GM12878 (cell line): ENCODE measurements around the gene THNSL1. TPM values are rescaled to one million over a fixed set of nuclear protein-coding genes. Genes with fewer than 3 reads are reported as not detected.

Experiments used
- ATAC-seq: fragments of 200-7000 bp; cut with Tn5 transposase; 3 replicates; pipeline ENCODE4 v1.9.1; 2020; ENCODE audit warnings: mild to moderate bottlenecking, moderate library complexity
- BruUV-seq: library from RNA; stranded (reverse); fragments of 400-500 nt; replicated peaks from 2 replicates; lab custom pipeline; 2021; lab: Mats Ljungman, UMichigan
- CTCF ChIA-PET: fragments of 300-600 bp; sonication (Branson Sonifier 250); formaldehyde crosslinking; extraction: SDS; loops from one replicate; lab custom pipeline; 2021; ENCODE audit warnings: inconsistent platforms; lab: Yijun Ruan, JAX
- POLR2A ChIA-PET: fragments of 350-600 bp; formaldehyde crosslinking; extraction: SDS; loops from one replicate; lab custom pipeline; 2021; ENCODE audit warnings: inconsistent platforms; lab: Charles Lee
- RAD21 ChIA-PET: fragments of 300-600 bp; sonication (Branson Sonifier 250); formaldehyde crosslinking; loops from one replicate; lab custom pipeline; 2023; ENCODE audit warnings: antibody characterized with exemption; ENCODE audit not compliant: unreplicated experiment; lab: Charles Lee
- SMC1A ChIA-PET: fragments of 300-600 bp; sonication (Branson Sonifier 250); formaldehyde crosslinking; loops from one replicate; lab custom pipeline; 2023; ENCODE audit not compliant: unreplicated experiment, uncharacterized antibody; lab: Charles Lee
- DNase-seq: peaks from one replicate; pipeline ENCODE4 v3.0.0-alpha.2; 2011; ENCODE audit warnings: low read depth, low spot score
- FAIRE-seq: peaks from 3 replicates; lab custom pipeline; 2011; peaks lifted over from hg19 to GRCh38; lab: Jason Lieb, UNC
- H2AFZ ChIP-seq: 2 replicates; pipeline ENCODE4 v1.6.0; 2011; ENCODE audit warnings: low read depth, low read length, control low read depth; ENCODE audit not compliant: control insufficient read depth
- H3K27ac ChIP-seq: 2 replicates; pipeline ENCODE4 v1.5.1; 2011; ENCODE audit warnings: control low read depth; ENCODE audit not compliant: control insufficient read depth, insufficient read depth
- H3K27me3 ChIP-seq, 2 experiments: replicated peaks in 1 of 2; 2 replicates each; pipeline versions ENCODE4 v1.6.0 to v1.6.1; 2011; ENCODE audit warnings: low read length in 1 of 2; ENCODE audit not compliant: control insufficient read depth in 2 of 2, insufficient read depth in 2 of 2
- H3K36me3 ChIP-seq, 2 experiments: 2 replicates each; pipeline ENCODE4 v1.5.1; 2011; ENCODE audit warnings: low read length in 1 of 2; ENCODE audit not compliant: control insufficient read depth in 2 of 2, insufficient read depth in 2 of 2
- H3K4me1 ChIP-seq: 2 replicates; pipeline ENCODE4 v1.6.1; 2011; ENCODE audit warnings: mild to moderate bottlenecking, low read length, moderate library complexity, mixed read lengths; ENCODE audit not compliant: control insufficient read depth, insufficient read depth
- H3K4me2 ChIP-seq: 2 replicates; pipeline ENCODE4 v1.6.0; 2011; ENCODE audit warnings: control low read depth; ENCODE audit not compliant: control insufficient read depth, insufficient read depth
- H3K4me3 ChIP-seq: fragments of 200-600 bp; sonication (generic); 2 replicates; pipeline ENCODE4 v1.5.1; 2016
- H3K79me2 ChIP-seq: 2 replicates; pipeline ENCODE4 v1.6.0; 2011; ENCODE audit warnings: low read length; ENCODE audit not compliant: control insufficient read depth, insufficient read depth
- H3K9ac ChIP-seq: 2 replicates; pipeline ENCODE4 v1.8.0; 2011; ENCODE audit warnings: low read length, control low read depth, mixed read lengths; ENCODE audit not compliant: control insufficient read depth, insufficient read depth
- H3K9me3 ChIP-seq: replicated peaks from 3 replicates; pipeline ENCODE4 v1.5.1; 2011; ENCODE audit warnings: mild to moderate bottlenecking, low read length; ENCODE audit not compliant: control insufficient read depth, insufficient read depth
- H4K20me1 ChIP-seq: 2 replicates; pipeline ENCODE4 v1.6.0; 2011; ENCODE audit not compliant: control insufficient read depth, insufficient read depth
- E2F4 ChIP-seq: IDR thresholded peaks from 2 replicates; pipeline ENCODE4 v1.6.1; 2012; ENCODE audit warnings: low read depth, low read length, improper control_type of control experiment
- HSF1 ChIP-seq: fragments of 150-350 bp; IDR thresholded peaks from 2 replicates; pipeline ENCODE4 v1.6.1; 2014; ENCODE audit warnings: mild to moderate bottlenecking, low read depth, low read length
- POU2F2 ChIP-seq: IDR thresholded peaks from 3 replicates; pipeline ENCODE4 v1.6.1; 2011; ENCODE audit warnings: low read depth, mild to moderate bottlenecking, low read length, borderline replicate concordance
- SIX5 ChIP-seq: IDR thresholded peaks from 2 replicates; pipeline ENCODE4 v1.6.1; 2011; ENCODE audit warnings: mild to moderate bottlenecking, low read depth, low read length, moderate library complexity; ENCODE audit not compliant: severe bottlenecking
- ZBTB11 ChIP-seq: fragments of 450-650 bp; formaldehyde crosslinking; IDR thresholded peaks from 2 replicates; pipeline ENCODE4 v1.5.0; 2022; ENCODE audit warnings: mild to moderate bottlenecking, missing genetic modification characterization
- ZNF592 ChIP-seq: fragments of 450-650 bp; IDR thresholded peaks from 2 replicates; pipeline ENCODE4 v1.6.1; 2017; ENCODE audit warnings: mild to moderate bottlenecking, moderate library complexity
- WGBS: methylation state at CpG from one replicate; pipeline ENCODE4 v1.1.6; 2016; ENCODE audit warnings: low lambda C conversion rate; ENCODE audit not compliant: insufficient replicate concordance, insufficient coverage; ENCODE audit errors: missing lambda C conversion rate; 5-methylcytosine and 5-hydroxymethylcytosine counted together
- in situ Hi-C: fragments of 300-500 bp; cut with MboI; formaldehyde crosslinking; loops from 9 replicates; pipeline ENCODE4 v1.14.3; 2018; ENCODE audit warnings: mixed read lengths
- intact Hi-C: fragments of 100-400 bp; cut with micrococcal nuclease; formaldehyde crosslinking; loops from one replicate; pipeline ENCODE4 v1.14.2; 2022; ENCODE audit not compliant: unreplicated experiment
- polyA plus RNA-seq, 11 experiments: library from polyadenylated mRNA; depleted of rRNA in 4 of 11; unstranded in 6 of 11; stranded (reverse) in 5 of 11; fragments of >200 nt; fragmentation: Nextera tagmentation in 4 of 11; fragmentation: Illumina TruSeq in 1 of 11; extraction: Ambion mirVana in 4 of 11; extraction: Trizol in 1 of 11; gene quantifications; 1 replicate in 1 of 11; 2 replicates in 10 of 11; pipeline versions ENCODE4 v1.2.1 to v1.2.3, GENCODE V29; 2011 to 2016; ENCODE audit warnings: inconsistent platforms in 2 of 11, missing spikeins in 2 of 11, low read depth in 1 of 11
- total RNA-seq, 4 experiments: library from RNA; depleted of rRNA in 3 of 4; stranded (reverse); fragments of >200 nt in 3 of 4; fragmentation: Illumina TruSeq in 1 of 4; extraction: Trizol in 1 of 4; gene quantifications; 2 replicates each; pipeline versions ENCODE4 v1.2.1 to v1.2.3, GENCODE V29; 2013 to 2021

Gene THNSL1
- total and polyA plus RNA-seq, 10 of the 15 experiments (the other 5 are each of a cell fraction or from before 2014, with no cell fraction given), result 4.2 to 17.5 (median 6.2) TPM

GRCh38 chr10:25052012-25052411 is 35.6 kb downstream of the THNSL1 start (continued):
- TF ChIP-seq POU2F2 (no peak), ZBTB11 (CRISPR knock-in tag) (no peak), E2F4 (no peak)

GRCh38 chr10:25056726-25057125 is 40.3 kb downstream of the THNSL1 start:
- intact Hi-C loops (no loop called here), in situ Hi-C loops (no loop called here)
- H2AFZ ChIP-seq, result no peak overlapping the region
- ChIA-PET POLR2A (interaction anchor here (0.5 kb wide), 1 partner anchor 201 kb away, joined by 5 read pairs; no protein-coding TSS in a partner anchor), CTCF (interaction anchor here (1.0 kb wide), 2 partner anchors 22 to 24 kb away, joined by 3 to 4 read pairs; no protein-coding TSS in a partner anchor)
- no peak for DNase-seq
- WGBS, result 14% methylated on average over 3 of the region's 3 CpGs
- H3K9me3 ChIP-seq, result no peaks in the 10 kb centered on the region
- no peaks in the 10 kb centered on the region for H3K27me3 ChIP-seq
- no peaks in the 10 kb centered on the region for H3K79me2 ChIP-seq
- no peak for TF ChIP-seq ZNF592
- no peak for TF ChIP-seq HSF1
- TF ChIP-seq SIX5, result no peak
- TF ChIP-seq E2F4, result no peak
- TF ChIP-seq, all 136 proteins: peak for 0
- no peaks in the 10 kb centered on the region for H3K4me1 ChIP-seq
- no TSS peak for BruUV-seq
- RAD21 ChIA-PET, result interaction anchor here (1.2 kb wide), 1 partner anchor 24 kb away, joined by 5 read pairs; no protein-coding TSS in a partner anchor
- H4K20me1 ChIP-seq, result no peaks in the 10 kb centered on the region
- ATAC-seq, result no peak
- no peak overlapping the region for H3K4me3 ChIP-seq
- SMC1A ChIA-PET, result interaction anchor here (0.7 to 1.2 kb wide), 3 partner anchors 8 to 24 kb away, joined by 3 read pairs; no protein-coding TSS in a partner anchor
- no peak overlapping the region for H3K27ac ChIP-seq
- no peak overlapping the region for H3K4me2 ChIP-seq
- H3K36me3 ChIP-seq, result no peaks in the 10 kb centered on the region
- no peak overlapping the region for H3K9ac ChIP-seq
- FAIRE-seq, result no peak
